Measurements from ENCODE around the gene PTOV1. TPM values are rescaled to one million over a fixed set of nuclear protein-coding genes. Genes with fewer than 3 reads are reported as not detected.

The PTOV1 gene
- total and polyA plus RNA-seq, 10 of the 15 experiments (the other 5 are each of a cell fraction or from before 2014, with no cell fraction given): 3.2 to 83.5 (median 22.3) TPM

DNA sequence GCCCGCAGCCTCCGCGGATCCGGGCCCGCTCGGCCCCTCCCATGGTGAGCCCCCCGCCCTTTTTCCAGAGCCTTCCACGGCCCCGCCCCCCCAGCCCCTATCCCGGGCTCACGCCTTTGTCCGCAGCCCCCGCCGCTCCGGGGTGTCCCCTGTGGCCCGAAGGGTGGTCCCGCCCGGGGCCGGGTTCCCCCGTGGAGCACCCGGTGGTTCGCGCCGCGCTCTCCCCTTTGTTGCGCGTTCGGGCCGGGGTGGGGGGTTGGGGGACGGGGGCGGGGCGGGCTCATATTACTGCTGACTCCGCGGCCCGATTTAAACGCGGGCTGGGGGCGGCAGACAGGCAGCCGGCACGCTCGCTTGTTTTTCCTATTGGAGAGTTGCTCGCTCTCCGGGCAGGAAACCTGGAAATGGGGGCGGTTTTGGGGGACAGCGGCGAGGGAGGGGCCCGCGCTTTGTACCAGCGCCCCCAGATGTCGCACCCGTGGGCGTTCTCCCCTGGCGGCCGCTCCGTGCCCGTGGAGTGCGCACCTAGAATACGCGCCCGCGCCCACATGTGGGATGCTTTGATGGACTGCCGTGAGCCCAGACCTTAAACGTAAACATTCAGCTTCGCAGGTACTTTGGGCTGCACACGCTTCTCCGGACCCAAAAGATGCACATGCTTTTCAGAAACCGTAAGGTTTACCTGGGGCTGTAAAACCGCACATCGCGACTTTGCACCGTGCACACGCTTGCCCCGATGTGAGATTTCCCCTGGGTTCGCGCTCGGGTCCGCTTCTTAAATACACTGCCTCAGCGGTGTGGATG lies 699 bp downstream of the PTOV1 start (continued):
- TF ChIP-seq PAX8 (IDR thresholded peaks at IDR 0.05) (no peak), NFIC (IDR thresholded peaks at IDR 0.05; ENCODE audit: low read depth, low read length) (no peak), POLR2A (IDR thresholded peaks at IDR 0.05; ENCODE audit: low read depth, low read length) (peak; percentile 62), FOXM1 (IDR thresholded peaks at IDR 0.05; ENCODE audit: low read depth, low read length) (no peak), ZNF384 (IDR thresholded peaks at IDR 0.05; ENCODE audit: borderline replicate concordance, low read depth, low read length) (no peak), NFYA (IDR thresholded peaks at IDR 0.05; ENCODE audit: borderline replicate concordance, low read depth, low read length) (no peak), MXI1 (IDR thresholded peaks at IDR 0.05; ENCODE audit: low read depth, low read length) (no peak), ATF7 (IDR thresholded peaks at IDR 0.05; ENCODE audit: low read depth) (no peak), NRF1 (conservative IDR thresholded peaks at IDR 0.05; ENCODE audit: low read depth, low read length) (no peak), ETV6 (conservative IDR thresholded peaks at IDR 0.05 in 1 of 2, IDR thresholded peaks at IDR 0.05 in 1 of 2; ENCODE audit: borderline replicate concordance in 1 of 2, low read depth in 1 of 2) (no peak), USF2 (IDR thresholded peaks at IDR 0.05; ENCODE audit: borderline replicate concordance, low read depth, low read length) (no peak), EGR1 (IDR thresholded peaks at IDR 0.05; ENCODE audit: borderline replicate concordance in 1 of 2, low read depth in 2 of 2, low read length in 2 of 2) (peak in 1 of 2 experiments; percentile 5; a peak in 1 of 3 replicates), SUZ12 (IDR thresholded peaks at IDR 0.05; ENCODE audit: unreplicated experiment) (no peak), HDAC2 (IDR thresholded peaks at IDR 0.05) (no peak), KAT2A (conservative IDR thresholded peaks at IDR 0.05; ENCODE audit: control insufficient read depth, low read depth, low read length) (no peak), CHD1 (IDR thresholded peaks at IDR 0.05; ENCODE audit: low read depth, low read length) (no peak), NBN (IDR thresholded peaks at IDR 0.05) (no peak), RUNX3 (IDR thresholded peaks at IDR 0.05; ENCODE audit: low read length) (no peak), PKNOX1 (IDR thresholded peaks at IDR 0.05) (peak; percentile 46; the same call in 1 of the 2 replicates), CEBPZ (IDR thresholded peaks at IDR 0.05; ENCODE audit: low read depth, low read length) (no peak)
- TF ChIP-seq, protein P1, sequence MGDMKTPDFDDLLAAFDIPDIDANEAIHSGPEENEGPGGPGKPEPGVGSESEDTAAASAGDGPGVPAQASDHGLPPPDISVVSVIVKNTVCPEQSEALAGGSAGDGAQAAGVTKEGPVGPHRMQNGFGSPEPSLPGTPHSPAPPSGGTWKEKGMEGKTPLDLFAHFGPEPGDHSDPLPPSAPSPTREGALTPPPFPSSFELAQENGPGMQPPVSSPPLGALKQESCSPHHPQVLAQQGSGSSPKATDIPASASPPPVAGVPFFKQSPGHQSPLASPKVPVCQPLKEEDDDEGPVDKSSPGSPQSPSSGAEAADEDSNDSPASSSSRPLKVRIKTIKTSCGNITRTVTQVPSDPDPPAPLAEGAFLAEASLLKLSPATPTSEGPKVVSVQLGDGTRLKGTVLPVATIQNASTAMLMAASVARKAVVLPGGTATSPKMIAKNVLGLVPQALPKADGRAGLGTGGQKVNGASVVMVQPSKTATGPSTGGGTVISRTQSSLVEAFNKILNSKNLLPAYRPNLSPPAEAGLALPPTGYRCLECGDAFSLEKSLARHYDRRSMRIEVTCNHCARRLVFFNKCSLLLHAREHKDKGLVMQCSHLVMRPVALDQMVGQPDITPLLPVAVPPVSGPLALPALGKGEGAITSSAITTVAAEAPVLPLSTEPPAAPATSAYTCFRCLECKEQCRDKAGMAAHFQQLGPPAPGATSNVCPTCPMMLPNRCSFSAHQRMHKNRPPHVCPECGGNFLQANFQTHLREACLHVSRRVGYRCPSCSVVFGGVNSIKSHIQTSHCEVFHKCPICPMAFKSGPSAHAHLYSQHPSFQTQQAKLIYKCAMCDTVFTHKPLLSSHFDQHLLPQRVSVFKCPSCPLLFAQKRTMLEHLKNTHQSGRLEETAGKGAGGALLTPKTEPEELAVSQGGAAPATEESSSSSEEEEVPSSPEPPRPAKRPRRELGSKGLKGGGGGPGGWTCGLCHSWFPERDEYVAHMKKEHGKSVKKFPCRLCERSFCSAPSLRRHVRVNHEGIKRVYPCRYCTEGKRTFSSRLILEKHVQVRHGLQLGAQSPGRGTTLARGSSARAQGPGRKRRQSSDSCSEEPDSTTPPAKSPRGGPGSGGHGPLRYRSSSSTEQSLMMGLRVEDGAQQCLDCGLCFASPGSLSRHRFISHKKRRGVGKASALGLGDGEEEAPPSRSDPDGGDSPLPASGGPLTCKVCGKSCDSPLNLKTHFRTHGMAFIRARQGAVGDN (IDR thresholded peaks at IDR 0.05): no peak

Measured in GM12878 (cell line).